Measurements from ENCODE around the gene PNPLA7.
"Not testable (repeated sequence)": the region's sequence is repeated elsewhere in the genome, so short reads cannot be mapped to it uniquely, and the experiment has no call there.

The PNPLA7 gene

GRCh38 chr9:137550231-137550621 is at the start of gene PNPLA7:
PNPLA7 (minus strand) TSS chr9:137550402; CDS start chr9:137550197, 205 bp downstream.
- peak; percentile 48 for DNase-seq

GRCh38 chr9:137598943-137599342 is 48.7 kb upstream of the PNPLA7 start:
- no peak for DNase-seq

GRCh38 chr9:137596577-137596976 is 46.4 kb upstream of the PNPLA7 start:
- not testable (repeated sequence) for DNase-seq

GRCh38 chr9:137593176-137593575 is 43.0 kb upstream of the PNPLA7 start:
- DNase-seq: no peak

- DNase-seq: no peak
Measured at GRCh38 chr9:137592767-137593166, 42.6 kb upstream of the PNPLA7 start.

- DNase-seq: peak; percentile 90
Measured at GRCh38 chr9:137590469-137591383, 40.5 kb upstream of the PNPLA7 start, which contains the start of gene ZMYND19. ZMYND19 (minus strand) TSS chr9:137590512; CDS start chr9:137590263, 249 bp downstream.

- DNase-seq: no peak
Measured at GRCh38 chr9:137590123-137590468, 39.9 kb upstream of the PNPLA7 start.

- DNase-seq: no peak
Measured at GRCh38 chr9:137589441-137590122, 39.4 kb upstream of the PNPLA7 start.

- no peak for DNase-seq
Measured at GRCh38 chr9:137588891-137589290, 38.7 kb upstream of the PNPLA7 start.

- no peak for DNase-seq
Measured at GRCh38 chr9:137588311-137588710, 38.1 kb upstream of the PNPLA7 start.

- no peak for DNase-seq
Measured at GRCh38 chr9:137586854-137587253, 36.7 kb upstream of the PNPLA7 start.

- no peak for DNase-seq
Measured at GRCh38 chr9:137583957-137584356, 33.8 kb upstream of the PNPLA7 start.

- DNase-seq: no peak
Measured at GRCh38 chr9:137583347-137583746, 33.1 kb upstream of the PNPLA7 start.

GRCh38 chr9:137582286-137582860 is 32.2 kb upstream of the PNPLA7 start:
- DNase-seq: no peak

- DNase-seq: no peak
Measured at GRCh38 chr9:137581361-137582285, 31.4 kb upstream of the PNPLA7 start.

- DNase-seq: no peak
Measured at GRCh38 chr9:137580954-137581322, 30.7 kb upstream of the PNPLA7 start.

- DNase-seq: no peak
Measured at GRCh38 chr9:137580209-137580953, 30.2 kb upstream of the PNPLA7 start.

GRCh38 chr9:137579259-137579604 is 29.0 kb upstream of the PNPLA7 start:
- DNase-seq: no peak

GRCh38 chr9:137578518-137579258 is 28.5 kb upstream of the PNPLA7 start, which contains the start of gene DPH7:
DPH7 (minus strand) TSS chr9:137578925; CDS start chr9:137578777, 148 bp downstream.
- peak; percentile 99 for DNase-seq

- no peak for DNase-seq
Measured at GRCh38 chr9:137575716-137576411, 25.7 kb upstream of the PNPLA7 start.

- DNase-seq: no peak
Measured at GRCh38 chr9:137575364-137575715, 25.1 kb upstream of the PNPLA7 start.

Data from stimulated activated CD4-positive, alpha-beta T cell treated with anti-CD3 and anti-CD28 coated beads, Interleukin-4, amount 100 ng/mL, for 1 hour (primary cell).